Cardiac fibroblast (primary cell): ENCODE data around the gene SMIM26.
A peak's percentile ranks its signal among the peaks of the same experiment; 100 is the strongest.

Experiments
- DNase-seq, 2 donors: peaks; one replicate each; pipeline versions ENCODE4 v3.0.0 to v3.0.0-alpha.2; 2010; ENCODE audit warnings: low read depth in 2 of 2
- H3K4me3 ChIP-seq, 2 donors: replicated peaks in 1 of 2; 1 replicate in 1 of 2; 2 replicates in 1 of 2; pipeline ENCODE4 v1.5.1; 2011; ENCODE audit warnings: low read depth in 2 of 2, low read length in 2 of 2, mild to moderate bottlenecking in 2 of 2, moderate library complexity in 1 of 2
- TF ChIP-seq, protein P1 (sequence below): IDR thresholded peaks from one replicate; pipeline ENCODE4 v1.5.1; 2011; ENCODE audit warnings: low read depth, mild to moderate bottlenecking, low read length, inconsistent platforms

Gene SMIM26

GRCh38 chr20:18578581-18578980 lies 11.3 kb downstream of the SMIM26 start:
- H3K4me3 ChIP-seq: no peak overlapping the region
- TF ChIP-seq, protein P1, sequence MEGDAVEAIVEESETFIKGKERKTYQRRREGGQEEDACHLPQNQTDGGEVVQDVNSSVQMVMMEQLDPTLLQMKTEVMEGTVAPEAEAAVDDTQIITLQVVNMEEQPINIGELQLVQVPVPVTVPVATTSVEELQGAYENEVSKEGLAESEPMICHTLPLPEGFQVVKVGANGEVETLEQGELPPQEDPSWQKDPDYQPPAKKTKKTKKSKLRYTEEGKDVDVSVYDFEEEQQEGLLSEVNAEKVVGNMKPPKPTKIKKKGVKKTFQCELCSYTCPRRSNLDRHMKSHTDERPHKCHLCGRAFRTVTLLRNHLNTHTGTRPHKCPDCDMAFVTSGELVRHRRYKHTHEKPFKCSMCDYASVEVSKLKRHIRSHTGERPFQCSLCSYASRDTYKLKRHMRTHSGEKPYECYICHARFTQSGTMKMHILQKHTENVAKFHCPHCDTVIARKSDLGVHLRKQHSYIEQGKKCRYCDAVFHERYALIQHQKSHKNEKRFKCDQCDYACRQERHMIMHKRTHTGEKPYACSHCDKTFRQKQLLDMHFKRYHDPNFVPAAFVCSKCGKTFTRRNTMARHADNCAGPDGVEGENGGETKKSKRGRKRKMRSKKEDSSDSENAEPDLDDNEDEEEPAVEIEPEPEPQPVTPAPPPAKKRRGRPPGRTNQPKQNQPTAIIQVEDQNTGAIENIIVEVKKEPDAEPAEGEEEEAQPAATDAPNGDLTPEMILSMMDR: no peak
- no peak for DNase-seq

DNA sequence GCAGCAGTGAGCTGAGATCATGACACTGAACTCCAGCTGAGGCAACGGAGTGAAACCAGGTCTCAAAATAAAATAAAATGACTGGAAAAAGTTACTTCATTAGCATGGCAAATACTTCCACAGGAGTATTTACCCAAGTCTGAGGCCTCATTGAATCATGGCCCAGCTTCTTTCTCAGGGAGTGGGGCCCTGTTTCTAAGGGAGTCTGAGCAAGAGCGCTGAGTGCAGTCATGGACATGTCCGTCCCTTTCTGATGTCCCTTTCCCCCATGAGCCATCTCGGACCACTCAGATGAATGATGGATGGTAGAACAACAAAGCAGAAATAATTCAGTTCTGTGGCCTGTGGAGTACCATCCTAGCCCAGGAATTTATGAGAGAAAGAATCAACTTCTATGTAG lies 12.8 kb downstream of the SMIM26 start:
- DNase-seq: no peak
- H3K4me3 ChIP-seq: no peak overlapping the region
- TF ChIP-seq, protein P1: no peak

DNA sequence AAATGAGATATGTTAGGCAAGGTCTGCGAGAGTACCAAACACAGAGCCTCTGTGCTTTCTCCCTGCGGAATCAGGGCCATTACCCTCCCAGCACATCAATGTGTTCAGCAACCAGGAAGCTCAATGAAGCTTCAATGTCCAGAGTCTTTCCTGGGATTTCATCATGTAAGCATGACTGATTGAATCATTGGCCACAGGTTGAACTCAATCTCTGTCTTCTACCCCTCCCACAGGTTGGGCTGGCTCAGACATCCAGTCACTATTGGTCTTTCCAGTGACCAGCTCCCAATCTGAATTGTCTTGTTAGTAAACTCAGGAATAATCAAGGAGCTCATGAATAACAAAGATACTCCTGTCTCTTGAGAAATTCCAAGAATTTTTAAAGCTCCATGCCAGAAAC lies 17.9 kb downstream of the SMIM26 start:
- peak; percentile 24 to 53 for DNase-seq
- TF ChIP-seq, protein P1: no peak
- no peak overlapping the region for H3K4me3 ChIP-seq

- peak within 1 kb of the TSS; percentile 80 to 81 for H3K4me3 ChIP-seq
- TF ChIP-seq, protein P1: peak; percentile 48
Measured at GRCh38 chr20:18587665-18588573, 20.7 kb downstream of the SMIM26 start, which contains the start of gene DTD1. TSS of gene DTD1 (plus strand) at chr20:18588054. CDS start at chr20:18588073, 19 bp downstream.

GRCh38 chr20:18588574-18588933 lies 21.3 kb downstream of the SMIM26 start:
- DNase-seq: no peak
- TF ChIP-seq, protein P1: no peak
- peak overlapping the region; percentile 80 to 81 for H3K4me3 ChIP-seq

More at GRCh38 chr20:18587665-18588573, 20.7 kb downstream of the SMIM26 start, which contains the start of gene DTD1:
- peak; percentile 89 to 91 for DNase-seq

- H3K4me3 ChIP-seq: no peak overlapping the region
- no peak for DNase-seq
Measured at GRCh38 chr20:18589941-18590674, 22.9 kb downstream of the SMIM26 start.

More at GRCh38 chr20:18589941-18590674, 22.9 kb downstream of the SMIM26 start:
- TF ChIP-seq, protein P1: no peak
